Kasumi-1 (cell line): ENCODE results near the gene DNASE1L1.
A peak's percentile ranks its signal among the peaks of the same experiment; 100 is the strongest.

ENCODE experiments used
- DNase-seq, 2 experiments: peaks; one replicate each; lab custom pipeline; 2025; lab: John Stamatoyannopoulos, UW

The DNASE1L1 gene

GRCh38 chrX:154382483-154383069 lies 26.5 kb downstream of the DNASE1L1 start:
- DNase-seq, result no peak

- no peak for DNase-seq
Measured at GRCh38 chrX:154381271-154381670, 27.8 kb downstream of the DNASE1L1 start.

- no peak for DNase-seq
Measured at GRCh38 chrX:154380787-154381186, 28.3 kb downstream of the DNASE1L1 start.

GRCh38 chrX:154380153-154380552 lies 28.9 kb downstream of the DNASE1L1 start:
- DNase-seq, result no peak

- DNase-seq, result no peak
Measured at GRCh38 chrX:154379569-154379951, 29.5 kb downstream of the DNASE1L1 start.

GRCh38 chrX:154378799-154379568 lies 30.1 kb downstream of the DNASE1L1 start, which contains the start of gene EMD:
Gene EMD, plus strand, starts transcription at chrX:154379295. Its CDS starts 190 bp downstream, at chrX:154379485.
- peak; percentile 94 to 98 for DNase-seq

- peak in 1 of 2 experiments; percentile 8 for DNase-seq
Measured at GRCh38 chrX:154378059-154378798, 30.8 kb downstream of the DNASE1L1 start.

GRCh38 chrX:154376774-154377173 lies 32.3 kb downstream of the DNASE1L1 start:
- no peak for DNase-seq

GRCh38 chrX:154375156-154375504 lies 33.9 kb downstream of the DNASE1L1 start:
- DNase-seq, result no peak

- no peak for DNase-seq
Measured at GRCh38 chrX:154374313-154375155, 34.5 kb downstream of the DNASE1L1 start, which contains the start of gene FLNA. Gene FLNA, minus strand, starts transcription at chrX:154374634. Its CDS starts 3,389 bp downstream, at chrX:154371245.

GRCh38 chrX:154373340-154374306 lies 35.4 kb downstream of the DNASE1L1 start:
- DNase-seq, result peak; percentile 37 to 61

GRCh38 chrX:154372612-154373022 lies 36.4 kb downstream of the DNASE1L1 start:
- DNase-seq, result no peak

- DNase-seq, result peak in 1 of 2 experiments; percentile 35
Measured at GRCh38 chrX:154371789-154372300, 37.2 kb downstream of the DNASE1L1 start.

GRCh38 chrX:154371017-154371788 lies 37.9 kb downstream of the DNASE1L1 start:
- DNase-seq, result peak; percentile 74 to 80

- DNase-seq, result no peak
Measured at GRCh38 chrX:154370300-154371016, 38.6 kb downstream of the DNASE1L1 start.

- DNase-seq, result peak in 1 of 2 experiments; percentile 7
Measured at GRCh38 chrX:154369449-154370299, 39.4 kb downstream of the DNASE1L1 start.

- peak; percentile 42 to 56 for DNase-seq
Measured at GRCh38 chrX:154368630-154369448, 40.2 kb downstream of the DNASE1L1 start.
